ENCODE data around the gene EIF2B4. TPM values are rescaled to one million over a fixed set of nuclear protein-coding genes. Genes with fewer than 3 reads are reported as not detected.

The EIF2B4 gene
- total RNA-seq, 2 donors from 2014 or later: 30.1 to 36.2 TPM

Other genes starting within 250 kb of the EIF2B4 start
- gene ABHD1, start 246.5 kb downstream of the EIF2B4 start, total RNA-seq: under 1 TPM; 0.37 to 0.48 TPM
- 10 to 100 TPM; 90.7 to 92.3 TPM for gene PREB, start 235.7 kb downstream of the EIF2B4 start, total RNA-seq
- gene PRR30, start 230.9 kb downstream of the EIF2B4 start, total RNA-seq: not detected
- 10 to 100 TPM in 1 of 2 donors, 1 to 10 TPM in 1; 5.0 to 10.7 TPM for gene TCF23, start 221.3 kb downstream of the EIF2B4 start, total RNA-seq
- gene ATRAID, start 158.3 kb downstream of the EIF2B4 start, total RNA-seq: 100 to 1,000 TPM in 1 of 2 donors, 10 to 100 TPM in 1; 76.1 to 116 TPM
- 10 to 100 TPM; 15.3 to 16.8 TPM for gene SLC5A6, start 158.1 kb downstream of the EIF2B4 start, total RNA-seq
- gene CAD, start 153.0 kb downstream of the EIF2B4 start, total RNA-seq: 10 to 100 TPM; 20.1 to 27.4 TPM
- 1 to 10 TPM in 1 of 2 donors, under 1 TPM in 1; 0.24 to 1.4 TPM for gene SLC30A3, start 107.3 kb downstream of the EIF2B4 start, total RNA-seq
- 1 to 10 TPM in 1 of 2 donors, under 1 TPM in 1; 0.19 to 1.0 TPM for gene DNAJC5G, start 94.9 kb downstream of the EIF2B4 start, total RNA-seq
- gene TRIM54, start 87.9 kb downstream of the EIF2B4 start, total RNA-seq: under 1 TPM; 0.32 to 0.52 TPM
- gene UCN, start 61.9 kb downstream of the EIF2B4 start, total RNA-seq: 1 to 10 TPM in 1 of 2 donors, under 1 TPM in 1; 0.95 to 1.2 TPM
- gene MPV17, start 47.2 kb downstream of the EIF2B4 start, total RNA-seq: 10 to 100 TPM; 59.3 to 69.0 TPM
- 10 to 100 TPM; 36.9 to 41.3 TPM for gene GTF3C2, start 13.6 kb downstream of the EIF2B4 start, total RNA-seq
- gene SNX17, start 278 bp upstream of the EIF2B4 start, total RNA-seq: 10 to 100 TPM; 76.4 to 85.3 TPM
- 10 to 100 TPM; 15.6 to 15.7 TPM for gene ZNF513, start 10.4 kb upstream of the EIF2B4 start, total RNA-seq
- gene PPM1G, start 39.3 kb upstream of the EIF2B4 start, total RNA-seq: 10 to 100 TPM; 38.8 to 41.6 TPM
- 10 to 100 TPM; 72.9 to 88.1 TPM for gene NRBP1, start 58.3 kb upstream of the EIF2B4 start, total RNA-seq
- 1 to 10 TPM in 1 of 2 donors, under 1 TPM in 1; 0.46 to 1.4 TPM for gene KRTCAP3, start 72.0 kb upstream of the EIF2B4 start, total RNA-seq
- 10 to 100 TPM; 15.8 to 23.4 TPM for gene IFT172, start 119.4 kb upstream of the EIF2B4 start, total RNA-seq
- 10 to 100 TPM; 11.7 to 22.1 TPM for gene FNDC4, start 124.9 kb upstream of the EIF2B4 start, total RNA-seq
- 1 to 10 TPM in 1 of 2 donors, under 1 TPM in 1; 0.65 to 2.9 TPM for gene GCKR, start 126.5 kb upstream of the EIF2B4 start, total RNA-seq
- 10 to 100 TPM; 25.2 to 27.4 TPM for gene ZNF512, start 212.7 kb upstream of the EIF2B4 start, total RNA-seq